ENCODE measurements around the gene LARGE1. TPM values are rescaled to one million over a fixed set of nuclear protein-coding genes. Genes with fewer than 3 reads are reported as not detected.

The LARGE1 gene
- total and polyA plus RNA-seq, 2 of the 8 experiments (the other 6 are each of a cell fraction or from before 2014, with no cell fraction given) = 43.7 to 83.0 TPM

DNA sequence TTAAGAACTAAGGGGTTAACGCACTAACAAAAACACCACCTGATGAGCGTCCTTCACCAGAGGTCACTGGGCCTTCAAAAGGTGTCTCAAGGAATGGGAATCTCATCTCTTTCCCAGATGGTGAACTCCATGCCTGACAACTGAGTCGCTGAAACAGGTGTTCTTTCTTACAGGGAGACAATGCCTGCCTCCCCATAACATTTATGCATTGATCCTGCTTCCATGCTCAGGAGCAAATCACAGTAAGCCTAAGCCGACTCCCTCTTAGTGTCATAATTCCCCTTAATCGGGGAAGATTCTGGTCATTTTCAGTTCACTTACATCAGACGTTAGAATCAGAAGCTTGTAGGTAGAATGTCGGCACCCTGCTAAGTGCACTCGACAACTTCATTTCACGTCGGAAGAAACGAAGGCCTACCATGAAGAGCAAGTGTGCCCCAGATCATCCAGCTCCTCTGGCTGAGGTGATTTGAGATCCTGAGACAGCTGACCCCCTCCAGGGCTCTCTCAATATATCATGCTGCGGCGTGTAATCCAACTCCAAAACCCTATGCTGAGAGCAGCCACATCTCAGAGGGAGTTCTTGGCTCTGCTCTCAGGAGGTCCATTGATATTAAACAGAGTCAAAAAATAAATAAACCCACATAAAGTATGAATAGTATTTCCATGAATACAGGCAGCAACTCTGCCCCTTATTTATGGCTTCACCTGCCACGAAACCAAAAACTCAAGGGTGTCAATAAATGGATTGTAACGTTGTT is 163.1 kb downstream of the LARGE1 start (continued):
- TF ChIP-seq, protein P1, sequence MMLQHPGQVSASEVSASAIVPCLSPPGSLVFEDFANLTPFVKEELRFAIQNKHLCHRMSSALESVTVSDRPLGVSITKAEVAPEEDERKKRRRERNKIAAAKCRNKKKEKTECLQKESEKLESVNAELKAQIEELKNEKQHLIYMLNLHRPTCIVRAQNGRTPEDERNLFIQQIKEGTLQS (IDR thresholded peaks at IDR 0.05; ENCODE audit: insufficient read depth, low read depth, low read length) = no peak
- TF ChIP-seq, protein P2, sequence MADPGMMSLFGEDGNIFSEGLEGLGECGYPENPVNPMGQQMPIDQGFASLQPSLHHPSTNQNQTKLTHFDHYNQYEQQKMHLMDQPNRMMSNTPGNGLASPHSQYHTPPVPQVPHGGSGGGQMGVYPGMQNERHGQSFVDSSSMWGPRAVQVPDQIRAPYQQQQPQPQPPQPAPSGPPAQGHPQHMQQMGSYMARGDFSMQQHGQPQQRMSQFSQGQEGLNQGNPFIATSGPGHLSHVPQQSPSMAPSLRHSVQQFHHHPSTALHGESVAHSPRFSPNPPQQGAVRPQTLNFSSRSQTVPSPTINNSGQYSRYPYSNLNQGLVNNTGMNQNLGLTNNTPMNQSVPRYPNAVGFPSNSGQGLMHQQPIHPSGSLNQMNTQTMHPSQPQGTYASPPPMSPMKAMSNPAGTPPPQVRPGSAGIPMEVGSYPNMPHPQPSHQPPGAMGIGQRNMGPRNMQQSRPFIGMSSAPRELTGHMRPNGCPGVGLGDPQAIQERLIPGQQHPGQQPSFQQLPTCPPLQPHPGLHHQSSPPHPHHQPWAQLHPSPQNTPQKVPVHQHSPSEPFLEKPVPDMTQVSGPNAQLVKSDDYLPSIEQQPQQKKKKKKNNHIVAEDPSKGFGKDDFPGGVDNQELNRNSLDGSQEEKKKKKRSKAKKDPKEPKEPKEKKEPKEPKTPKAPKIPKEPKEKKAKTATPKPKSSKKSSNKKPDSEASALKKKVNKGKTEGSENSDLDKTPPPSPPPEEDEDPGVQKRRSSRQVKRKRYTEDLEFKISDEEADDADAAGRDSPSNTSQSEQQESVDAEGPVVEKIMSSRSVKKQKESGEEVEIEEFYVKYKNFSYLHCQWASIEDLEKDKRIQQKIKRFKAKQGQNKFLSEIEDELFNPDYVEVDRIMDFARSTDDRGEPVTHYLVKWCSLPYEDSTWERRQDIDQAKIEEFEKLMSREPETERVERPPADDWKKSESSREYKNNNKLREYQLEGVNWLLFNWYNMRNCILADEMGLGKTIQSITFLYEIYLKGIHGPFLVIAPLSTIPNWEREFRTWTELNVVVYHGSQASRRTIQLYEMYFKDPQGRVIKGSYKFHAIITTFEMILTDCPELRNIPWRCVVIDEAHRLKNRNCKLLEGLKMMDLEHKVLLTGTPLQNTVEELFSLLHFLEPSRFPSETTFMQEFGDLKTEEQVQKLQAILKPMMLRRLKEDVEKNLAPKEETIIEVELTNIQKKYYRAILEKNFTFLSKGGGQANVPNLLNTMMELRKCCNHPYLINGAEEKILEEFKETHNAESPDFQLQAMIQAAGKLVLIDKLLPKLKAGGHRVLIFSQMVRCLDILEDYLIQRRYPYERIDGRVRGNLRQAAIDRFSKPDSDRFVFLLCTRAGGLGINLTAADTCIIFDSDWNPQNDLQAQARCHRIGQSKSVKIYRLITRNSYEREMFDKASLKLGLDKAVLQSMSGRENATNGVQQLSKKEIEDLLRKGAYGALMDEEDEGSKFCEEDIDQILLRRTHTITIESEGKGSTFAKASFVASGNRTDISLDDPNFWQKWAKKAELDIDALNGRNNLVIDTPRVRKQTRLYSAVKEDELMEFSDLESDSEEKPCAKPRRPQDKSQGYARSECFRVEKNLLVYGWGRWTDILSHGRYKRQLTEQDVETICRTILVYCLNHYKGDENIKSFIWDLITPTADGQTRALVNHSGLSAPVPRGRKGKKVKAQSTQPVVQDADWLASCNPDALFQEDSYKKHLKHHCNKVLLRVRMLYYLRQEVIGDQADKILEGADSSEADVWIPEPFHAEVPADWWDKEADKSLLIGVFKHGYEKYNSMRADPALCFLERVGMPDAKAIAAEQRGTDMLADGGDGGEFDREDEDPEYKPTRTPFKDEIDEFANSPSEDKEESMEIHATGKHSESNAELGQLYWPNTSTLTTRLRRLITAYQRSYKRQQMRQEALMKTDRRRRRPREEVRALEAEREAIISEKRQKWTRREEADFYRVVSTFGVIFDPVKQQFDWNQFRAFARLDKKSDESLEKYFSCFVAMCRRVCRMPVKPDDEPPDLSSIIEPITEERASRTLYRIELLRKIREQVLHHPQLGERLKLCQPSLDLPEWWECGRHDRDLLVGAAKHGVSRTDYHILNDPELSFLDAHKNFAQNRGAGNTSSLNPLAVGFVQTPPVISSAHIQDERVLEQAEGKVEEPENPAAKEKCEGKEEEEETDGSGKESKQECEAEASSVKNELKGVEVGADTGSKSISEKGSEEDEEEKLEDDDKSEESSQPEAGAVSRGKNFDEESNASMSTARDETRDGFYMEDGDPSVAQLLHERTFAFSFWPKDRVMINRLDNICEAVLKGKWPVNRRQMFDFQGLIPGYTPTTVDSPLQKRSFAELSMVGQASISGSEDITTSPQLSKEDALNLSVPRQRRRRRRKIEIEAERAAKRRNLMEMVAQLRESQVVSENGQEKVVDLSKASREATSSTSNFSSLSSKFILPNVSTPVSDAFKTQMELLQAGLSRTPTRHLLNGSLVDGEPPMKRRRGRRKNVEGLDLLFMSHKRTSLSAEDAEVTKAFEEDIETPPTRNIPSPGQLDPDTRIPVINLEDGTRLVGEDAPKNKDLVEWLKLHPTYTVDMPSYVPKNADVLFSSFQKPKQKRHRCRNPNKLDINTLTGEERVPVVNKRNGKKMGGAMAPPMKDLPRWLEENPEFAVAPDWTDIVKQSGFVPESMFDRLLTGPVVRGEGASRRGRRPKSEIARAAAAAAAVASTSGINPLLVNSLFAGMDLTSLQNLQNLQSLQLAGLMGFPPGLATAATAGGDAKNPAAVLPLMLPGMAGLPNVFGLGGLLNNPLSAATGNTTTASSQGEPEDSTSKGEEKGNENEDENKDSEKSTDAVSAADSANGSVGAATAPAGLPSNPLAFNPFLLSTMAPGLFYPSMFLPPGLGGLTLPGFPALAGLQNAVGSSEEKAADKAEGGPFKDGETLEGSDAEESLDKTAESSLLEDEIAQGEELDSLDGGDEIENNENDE (IDR thresholded peaks at IDR 0.05; ENCODE audit: insufficient replicate concordance, low read length) = no peak
- TF ChIP-seq SP4 (IDR thresholded peaks at IDR 0.05; ENCODE audit: low read length) (no peak), RXRA (IDR thresholded peaks at IDR 0.05; ENCODE audit: insufficient read depth, low read depth, low read length) (no peak), NRF1 (IDR thresholded peaks at IDR 0.05; ENCODE audit: low read depth, low read length) (no peak)
